Liver (tissue), 9 donors: ENCODE measurements around the gene TMEM79. TPM values are rescaled to one million over a fixed set of nuclear protein-coding genes. Genes with fewer than 3 reads are reported as not detected.
"Not testable (repeated sequence)": the region's sequence is repeated elsewhere in the genome, so short reads cannot be mapped to it uniquely, and the experiment has no call there.

Experiments
- DNase-seq: peaks from one replicate; pipeline ENCODE4 v3.0.0-alpha.2; 2017; ENCODE audit warnings: low spot score
- H3K27ac ChIP-seq, 2 donors: one replicate each; pipeline ENCODE4 v1.7.0; 2013; ENCODE audit warnings: inconsistent platforms in 2 of 2, low read length in 2 of 2, control low read depth in 1 of 2, low read depth in 1 of 2, mild to moderate bottlenecking in 1 of 2
- H3K27me3 ChIP-seq, 4 donors: one replicate each; pipeline versions ENCODE4 v1.6.1 to v1.7.0; 2013; ENCODE audit warnings: low read length in 3 of 4, inconsistent platforms in 1 of 4, mild to moderate bottlenecking in 1 of 4, moderate library complexity in 1 of 4; ENCODE audit not compliant: control insufficient read depth in 4 of 4, insufficient read depth in 4 of 4
- H3K36me3 ChIP-seq, 4 donors: one replicate each; pipeline versions ENCODE4 v1.6.1 to v1.7.0; 2013; ENCODE audit warnings: low read length in 3 of 4, mild to moderate bottlenecking in 3 of 4, low read depth in 1 of 4, moderate library complexity in 1 of 4; ENCODE audit not compliant: control insufficient read depth in 4 of 4, insufficient read depth in 3 of 4
- H3K4me1 ChIP-seq, 4 donors: one replicate each; pipeline versions ENCODE4 v1.6.1 to v1.7.0; 2013; ENCODE audit warnings: low read length in 3 of 4, mild to moderate bottlenecking in 3 of 4, moderate library complexity in 1 of 4; ENCODE audit not compliant: control insufficient read depth in 4 of 4, insufficient read depth in 4 of 4
- H3K4me3 ChIP-seq, 3 donors: one replicate each; pipeline versions ENCODE4 v1.6.1 to v1.7.0; 2013; ENCODE audit warnings: low read length in 3 of 3, control low read depth in 1 of 3, low read depth in 1 of 3, mild to moderate bottlenecking in 1 of 3
- H3K9ac ChIP-seq, 2 donors: one replicate each; pipeline ENCODE4 v1.7.0; 2013; ENCODE audit warnings: low read length in 2 of 2, mild to moderate bottlenecking in 2 of 2, moderate library complexity in 2 of 2, control low read depth in 1 of 2, low read depth in 1 of 2
- H3K9me3 ChIP-seq, 4 donors: one replicate each; pipeline versions ENCODE4 v1.6.1 to v1.7.0; 2013; ENCODE audit warnings: low read length in 3 of 4; ENCODE audit not compliant: control insufficient read depth in 4 of 4
- EGR1 ChIP-seq, 2 donors: IDR thresholded peaks; 2 replicates each; pipeline ENCODE4 v1.6.1; 2016 to 2018; ENCODE audit warnings: antibody characterized with exemption in 2 of 2, low read depth in 2 of 2
- FOXA1 ChIP-seq: IDR thresholded peaks from 2 replicates; pipeline ENCODE4 v1.6.1; 2016; ENCODE audit warnings: antibody characterized with exemption
- FOXA2 ChIP-seq: IDR thresholded peaks from 2 replicates; pipeline ENCODE4 v1.6.1; 2016; ENCODE audit warnings: antibody characterized with exemption
- HNF4A ChIP-seq, 2 donors: conservative IDR thresholded peaks; 2 replicates each; pipeline ENCODE4 v1.6.1; 2016; ENCODE audit warnings: antibody characterized with exemption in 2 of 2, mild to moderate bottlenecking in 2 of 2
- HNF4G ChIP-seq: IDR thresholded peaks from 2 replicates; pipeline ENCODE4 v1.6.1; 2016; ENCODE audit warnings: antibody characterized with exemption
- JUND ChIP-seq, 2 donors: IDR thresholded peaks; 2 replicates each; pipeline ENCODE4 v1.6.1; 2016; ENCODE audit warnings: antibody characterized with exemption in 2 of 2
- NR2F2 ChIP-seq: IDR thresholded peaks from 2 replicates; pipeline ENCODE4 v1.6.1; 2016; ENCODE audit warnings: antibody characterized with exemption
- RAD21 ChIP-seq, 2 donors: IDR thresholded peaks; 2 replicates each; pipeline ENCODE4 v1.6.1; 2016; ENCODE audit warnings: antibody characterized with exemption in 2 of 2, mild to moderate bottlenecking in 2 of 2
- RXRA ChIP-seq, 2 donors: IDR thresholded peaks; 2 replicates each; pipeline ENCODE4 v1.6.1; 2017 to 2018; ENCODE audit warnings: antibody characterized with exemption in 2 of 2, mild to moderate bottlenecking in 1 of 2
- SP1 ChIP-seq: IDR thresholded peaks from 2 replicates; pipeline ENCODE4 v1.6.1; 2018; ENCODE audit warnings: antibody characterized with exemption, mild to moderate bottlenecking
- YY1 ChIP-seq: IDR thresholded peaks from 2 replicates; pipeline ENCODE4 v1.6.1; 2016; ENCODE audit warnings: antibody characterized with exemption, mild to moderate bottlenecking
- WGBS: extraction: QIAGEN DNeasy Blood & Tissue Kit; methylation state at CpG from one replicate; pipeline ENCODE4 v1.1.7; 2013; 5-methylcytosine and 5-hydroxymethylcytosine counted together
- polyA plus RNA-seq, 2 donors: library from polyadenylated mRNA; stranded (reverse) in 1 of 2; unstranded in 1 of 2; fragments of 200-250 nt in 1 of 2; fragments of >200 nt in 1 of 2; fragmentation: Nextera tagmentation in 1 of 2; extraction: Ambion mirVana in 1 of 2; gene quantifications; one replicate each; pipeline versions ENCODE4 v1.2.1 to v1.2.3, GENCODE V29; 2013 to 2015
- total RNA-seq, 2 donors: library from RNA; depleted of rRNA; stranded (reverse); fragments of >200 nt; gene quantifications; one replicate each; pipeline ENCODE4 v1.2.3, GENCODE V29; 2014
- TF ChIP-seq, protein P1 (sequence below): IDR thresholded peaks from 2 replicates; pipeline ENCODE4 v1.6.1; 2016; ENCODE audit warnings: antibody characterized with exemption
- TF ChIP-seq, protein P2 (sequence below): IDR thresholded peaks from 2 replicates; pipeline ENCODE4 v1.6.1; 2016; ENCODE audit warnings: antibody characterized with exemption, mild to moderate bottlenecking
- TF ChIP-seq, protein P3 (sequence below): IDR thresholded peaks from 2 replicates; pipeline ENCODE4 v1.6.1; 2016; ENCODE audit warnings: antibody characterized with exemption
- TF ChIP-seq, protein P4 (sequence below): fragments of 150-350 bp; IDR thresholded peaks from 2 replicates; pipeline ENCODE4 v1.5.1; 2017; ENCODE audit warnings: improper control_type of control experiment, low read depth, low read length; ENCODE audit not compliant: missing input control
- donor health status: healthy.
- donor health status: healthy.
- donor health status: healthy.
- donor health status: healthy.
- donor health status: healthy.

Gene TMEM79
- total and polyA plus RNA-seq, 4 donors, result 1.2 to 2.2 (median 1.6) TPM

DNA sequence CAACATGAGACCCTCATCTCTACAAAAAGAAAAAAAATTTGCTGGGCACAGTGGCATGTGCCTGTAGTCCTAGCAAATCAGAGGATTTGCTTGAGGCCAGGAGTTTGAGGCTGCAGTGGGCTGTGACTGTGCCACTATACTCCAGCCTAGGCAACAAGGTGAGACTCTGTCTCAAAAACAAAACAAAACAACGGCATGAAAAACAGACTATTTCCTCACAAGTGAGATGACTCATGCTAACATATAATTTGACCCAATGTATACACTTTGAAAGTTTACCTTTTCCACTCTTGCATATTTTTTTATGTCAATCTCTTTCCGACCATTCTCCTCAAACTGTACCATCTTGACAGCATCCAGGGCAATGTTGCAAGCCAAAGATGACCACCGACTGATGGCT lies 36.4 kb downstream of the TMEM79 start:
- H3K4me3 ChIP-seq, result no peak overlapping the region
- no peaks in the 10 kb centered on the region for H3K4me1 ChIP-seq
- H3K36me3 ChIP-seq, result peaks cover 25 to 81% (median 67%) of the 10 kb centered on the region in 4 donors
- H3K27me3 ChIP-seq, result no peaks in the 10 kb centered on the region
- H3K9me3 ChIP-seq, result no peaks in the 10 kb centered on the region
- no peak for DNase-seq
- H3K27ac ChIP-seq, result no peak overlapping the region
- no peak for TF ChIP-seq JUND (IDR thresholded peaks at IDR 0.05)
- no peak for TF ChIP-seq NR2F2
- no peak for TF ChIP-seq SP1
- no peak for TF ChIP-seq YY1
- TF ChIP-seq RAD21 (IDR thresholded peaks at IDR 0.05), result no peak
- TF ChIP-seq, protein P1, sequence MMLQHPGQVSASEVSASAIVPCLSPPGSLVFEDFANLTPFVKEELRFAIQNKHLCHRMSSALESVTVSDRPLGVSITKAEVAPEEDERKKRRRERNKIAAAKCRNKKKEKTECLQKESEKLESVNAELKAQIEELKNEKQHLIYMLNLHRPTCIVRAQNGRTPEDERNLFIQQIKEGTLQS, result no peak
- no peak for TF ChIP-seq HNF4A (conservative IDR thresholded peaks at IDR 0.05)
- TF ChIP-seq HNF4G, result no peak
- TF ChIP-seq, protein P2, sequence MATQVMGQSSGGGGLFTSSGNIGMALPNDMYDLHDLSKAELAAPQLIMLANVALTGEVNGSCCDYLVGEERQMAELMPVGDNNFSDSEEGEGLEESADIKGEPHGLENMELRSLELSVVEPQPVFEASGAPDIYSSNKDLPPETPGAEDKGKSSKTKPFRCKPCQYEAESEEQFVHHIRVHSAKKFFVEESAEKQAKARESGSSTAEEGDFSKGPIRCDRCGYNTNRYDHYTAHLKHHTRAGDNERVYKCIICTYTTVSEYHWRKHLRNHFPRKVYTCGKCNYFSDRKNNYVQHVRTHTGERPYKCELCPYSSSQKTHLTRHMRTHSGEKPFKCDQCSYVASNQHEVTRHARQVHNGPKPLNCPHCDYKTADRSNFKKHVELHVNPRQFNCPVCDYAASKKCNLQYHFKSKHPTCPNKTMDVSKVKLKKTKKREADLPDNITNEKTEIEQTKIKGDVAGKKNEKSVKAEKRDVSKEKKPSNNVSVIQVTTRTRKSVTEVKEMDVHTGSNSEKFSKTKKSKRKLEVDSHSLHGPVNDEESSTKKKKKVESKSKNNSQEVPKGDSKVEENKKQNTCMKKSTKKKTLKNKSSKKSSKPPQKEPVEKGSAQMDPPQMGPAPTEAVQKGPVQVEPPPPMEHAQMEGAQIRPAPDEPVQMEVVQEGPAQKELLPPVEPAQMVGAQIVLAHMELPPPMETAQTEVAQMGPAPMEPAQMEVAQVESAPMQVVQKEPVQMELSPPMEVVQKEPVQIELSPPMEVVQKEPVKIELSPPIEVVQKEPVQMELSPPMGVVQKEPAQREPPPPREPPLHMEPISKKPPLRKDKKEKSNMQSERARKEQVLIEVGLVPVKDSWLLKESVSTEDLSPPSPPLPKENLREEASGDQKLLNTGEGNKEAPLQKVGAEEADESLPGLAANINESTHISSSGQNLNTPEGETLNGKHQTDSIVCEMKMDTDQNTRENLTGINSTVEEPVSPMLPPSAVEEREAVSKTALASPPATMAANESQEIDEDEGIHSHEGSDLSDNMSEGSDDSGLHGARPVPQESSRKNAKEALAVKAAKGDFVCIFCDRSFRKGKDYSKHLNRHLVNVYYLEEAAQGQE, result no peak
- TF ChIP-seq FOXA2, result no peak
- no peak for TF ChIP-seq EGR1 (IDR thresholded peaks at IDR 0.05; ENCODE audit: low read depth in 2 of 2)
- TF ChIP-seq, protein P3, sequence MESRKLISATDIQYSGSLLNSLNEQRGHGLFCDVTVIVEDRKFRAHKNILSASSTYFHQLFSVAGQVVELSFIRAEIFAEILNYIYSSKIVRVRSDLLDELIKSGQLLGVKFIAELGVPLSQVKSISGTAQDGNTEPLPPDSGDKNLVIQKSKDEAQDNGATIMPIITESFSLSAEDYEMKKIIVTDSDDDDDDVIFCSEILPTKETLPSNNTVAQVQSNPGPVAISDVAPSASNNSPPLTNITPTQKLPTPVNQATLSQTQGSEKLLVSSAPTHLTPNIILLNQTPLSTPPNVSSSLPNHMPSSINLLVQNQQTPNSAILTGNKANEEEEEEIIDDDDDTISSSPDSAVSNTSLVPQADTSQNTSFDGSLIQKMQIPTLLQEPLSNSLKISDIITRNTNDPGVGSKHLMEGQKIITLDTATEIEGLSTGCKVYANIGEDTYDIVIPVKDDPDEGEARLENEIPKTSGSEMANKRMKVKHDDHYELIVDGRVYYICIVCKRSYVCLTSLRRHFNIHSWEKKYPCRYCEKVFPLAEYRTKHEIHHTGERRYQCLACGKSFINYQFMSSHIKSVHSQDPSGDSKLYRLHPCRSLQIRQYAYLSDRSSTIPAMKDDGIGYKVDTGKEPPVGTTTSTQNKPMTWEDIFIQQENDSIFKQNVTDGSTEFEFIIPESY, result no peak
- TF ChIP-seq FOXA1, result no peak
- WGBS, result 86% methylated on average over 3 of the region's 3 CpGs
- H3K9ac ChIP-seq, result no peak overlapping the region

DNA sequence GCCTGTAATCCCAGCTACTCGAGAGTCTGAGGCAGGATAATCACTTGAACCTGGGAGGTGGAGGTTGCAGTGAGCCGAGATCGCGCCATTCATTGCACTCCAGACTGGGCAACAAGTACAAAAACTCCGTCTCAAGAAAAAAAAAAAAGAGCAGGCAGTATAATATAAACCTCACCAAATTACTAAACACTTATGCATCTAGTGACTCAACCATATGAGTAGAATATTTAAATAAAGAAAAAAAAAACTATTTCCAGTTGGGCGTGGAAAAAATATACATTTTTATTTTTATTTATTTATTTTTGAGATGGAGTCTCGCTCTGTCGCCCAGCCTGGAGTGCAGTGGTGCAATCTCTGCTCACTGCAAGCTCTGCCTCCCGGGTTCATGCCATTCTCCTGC lies 39.1 kb downstream of the TMEM79 start:
- H3K27ac ChIP-seq, H3K27me3 ChIP-seq, H3K9me3 ChIP-seq, H3K4me3 ChIP-seq, H3K9ac ChIP-seq, DNase-seq, H3K4me1 ChIP-seq: not testable (repeated sequence)
- 96% methylated on average over 9 of the region's 9 CpGs for WGBS
- peaks cover 18 to 56% (median 48%) of the 10 kb centered on the region in 4 donors for H3K36me3 ChIP-seq

DNA sequence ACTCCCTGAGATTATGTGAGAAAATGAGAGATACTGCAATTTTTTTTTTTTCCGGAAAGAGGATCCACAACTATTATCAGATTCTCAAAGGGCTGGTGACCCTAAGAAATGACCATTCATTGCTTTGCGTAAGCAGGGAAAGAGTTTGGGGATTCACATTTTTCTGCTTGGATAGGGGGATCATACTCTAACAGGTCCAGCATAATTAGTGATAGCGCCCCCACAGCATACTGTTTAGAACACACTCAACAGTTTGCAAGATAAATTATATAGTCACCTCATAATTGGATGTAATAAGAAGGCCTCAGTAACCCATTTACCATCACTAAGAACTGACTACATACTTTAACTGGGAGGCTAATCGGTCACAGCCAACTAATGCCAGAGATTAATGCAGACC lies 52.1 kb downstream of the TMEM79 start:
- H3K9me3 ChIP-seq, result no peaks in the 10 kb centered on the region
- H3K9ac ChIP-seq, result peak overlapping the region in 1 of 2 donors; percentile 85
- no peak for DNase-seq
- H3K4me3 ChIP-seq, result peak overlapping the region in 1 of 3 donors; percentile 71
- WGBS, result 87% methylated on average over 4 of the region's 4 CpGs
- H3K27ac ChIP-seq, result no peak overlapping the region
- H3K36me3 ChIP-seq, result peaks cover 8 to 37% (median 28%) of the 10 kb centered on the region in 4 donors
- H3K4me1 ChIP-seq, result peaks cover 0 to 17% (median 13%) of the 10 kb centered on the region in 4 donors
- no peak for TF ChIP-seq EGR1 (IDR thresholded peaks at IDR 0.05; ENCODE audit: low read depth in 2 of 2)
- no peak for TF ChIP-seq YY1
- no peak for TF ChIP-seq SP1
- no peak for TF ChIP-seq HNF4G
- no peak for TF ChIP-seq FOXA2
- TF ChIP-seq FOXA1, result no peak
- TF ChIP-seq, protein P4, sequence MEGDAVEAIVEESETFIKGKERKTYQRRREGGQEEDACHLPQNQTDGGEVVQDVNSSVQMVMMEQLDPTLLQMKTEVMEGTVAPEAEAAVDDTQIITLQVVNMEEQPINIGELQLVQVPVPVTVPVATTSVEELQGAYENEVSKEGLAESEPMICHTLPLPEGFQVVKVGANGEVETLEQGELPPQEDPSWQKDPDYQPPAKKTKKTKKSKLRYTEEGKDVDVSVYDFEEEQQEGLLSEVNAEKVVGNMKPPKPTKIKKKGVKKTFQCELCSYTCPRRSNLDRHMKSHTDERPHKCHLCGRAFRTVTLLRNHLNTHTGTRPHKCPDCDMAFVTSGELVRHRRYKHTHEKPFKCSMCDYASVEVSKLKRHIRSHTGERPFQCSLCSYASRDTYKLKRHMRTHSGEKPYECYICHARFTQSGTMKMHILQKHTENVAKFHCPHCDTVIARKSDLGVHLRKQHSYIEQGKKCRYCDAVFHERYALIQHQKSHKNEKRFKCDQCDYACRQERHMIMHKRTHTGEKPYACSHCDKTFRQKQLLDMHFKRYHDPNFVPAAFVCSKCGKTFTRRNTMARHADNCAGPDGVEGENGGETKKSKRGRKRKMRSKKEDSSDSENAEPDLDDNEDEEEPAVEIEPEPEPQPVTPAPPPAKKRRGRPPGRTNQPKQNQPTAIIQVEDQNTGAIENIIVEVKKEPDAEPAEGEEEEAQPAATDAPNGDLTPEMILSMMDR, result no peak
- TF ChIP-seq RXRA (IDR thresholded peaks at IDR 0.05), result no peak
- TF ChIP-seq, protein P1, result no peak
- TF ChIP-seq HNF4A (conservative IDR thresholded peaks at IDR 0.05), result no peak
- H3K27me3 ChIP-seq, result no peaks in the 10 kb centered on the region
